ENCODE data around the gene GIMD1.

GIMD1 gene

GRCh38 chr4:106364282-106364681 is 4.3 kb downstream of the GIMD1 start:
- Histone ChIP-seq H3K4me3 (ENCODE audit: low read length) (no peak overlapping the region), H3F3A (ENCODE audit: control insufficient read depth, insufficient read depth) (no peaks in the 10 kb centered on the region), H3K4me2 (ENCODE audit: low read length) (no peak overlapping the region), H3K9me2 (replicated peaks; ENCODE audit: control insufficient read depth, low read length) (no peaks in the 10 kb centered on the region), H3K27ac (ENCODE audit: low read depth, low read length) (no peak overlapping the region), H3K9me3 (ENCODE audit: control insufficient read depth, insufficient read depth, low read length) (no peaks in the 10 kb centered on the region), H3K4me1 (ENCODE audit: control insufficient read depth, low read length) (peaks cover 2% of the 10 kb centered on the region), H4K20me1 (ENCODE audit: control insufficient read depth, insufficient read depth, low read depth, low read length) (no peaks in the 10 kb centered on the region), H3K36me3 (ENCODE audit: control insufficient read depth, low read length) (no peaks in the 10 kb centered on the region), H3K27me3 (ENCODE audit: control insufficient read depth, low read length) (no peaks in the 10 kb centered on the region; the same call in 1 of the 2 replicates), H3K79me2 (ENCODE audit: control insufficient read depth, low read length) (no peaks in the 10 kb centered on the region)
- TF ChIP-seq EZH2phosphoT487 (IDR thresholded peaks at IDR 0.05; ENCODE audit: borderline replicate concordance, low read length) = no peak
- no peak for TF ChIP-seq CTCF (IDR thresholded peaks at IDR 0.05; ENCODE audit: low read depth, low read length, poor library complexity, severe bottlenecking)

- H3K9me2 ChIP-seq (replicated peaks; ENCODE audit: control insufficient read depth, low read length) = no peaks in the 10 kb centered on the region
- H3K4me3 ChIP-seq (ENCODE audit: low read length) = no peak overlapping the region
- no peaks in the 10 kb centered on the region for H4K20me1 ChIP-seq (ENCODE audit: control insufficient read depth, insufficient read depth, low read depth, low read length)
- no peaks in the 10 kb centered on the region for H3K36me3 ChIP-seq (ENCODE audit: control insufficient read depth, low read length)
- H3K27ac ChIP-seq (ENCODE audit: low read depth, low read length) = no peak overlapping the region
- no peaks in the 10 kb centered on the region for H3K9me3 ChIP-seq (ENCODE audit: control insufficient read depth, insufficient read depth, low read length)
- H3K79me2 ChIP-seq (ENCODE audit: control insufficient read depth, low read length) = no peaks in the 10 kb centered on the region
- no peaks in the 10 kb centered on the region; the same call in 1 of the 2 replicates for H3K27me3 ChIP-seq (ENCODE audit: control insufficient read depth, low read length)
- H3F3A ChIP-seq (ENCODE audit: control insufficient read depth, insufficient read depth) = no peaks in the 10 kb centered on the region
- H3K4me1 ChIP-seq (ENCODE audit: control insufficient read depth, low read length) = no peaks in the 10 kb centered on the region
- no peak overlapping the region for H3K4me2 ChIP-seq (ENCODE audit: low read length)
- TF ChIP-seq EZH2phosphoT487 (IDR thresholded peaks at IDR 0.05; ENCODE audit: borderline replicate concordance, low read length) = no peak
- no peak for TF ChIP-seq CTCF (IDR thresholded peaks at IDR 0.05; ENCODE audit: low read depth, low read length, poor library complexity, severe bottlenecking)
These were observed 6.3 kb downstream of the GIMD1 start for GRCh38 chr4:106362086-106362825.

GRCh38 chr4:106358899-106359298 is 9.7 kb downstream of the GIMD1 start:
- Histone ChIP-seq H3K27ac (ENCODE audit: low read depth, low read length) (no peak overlapping the region), H3K4me2 (ENCODE audit: low read length) (no peak overlapping the region), H4K20me1 (ENCODE audit: control insufficient read depth, insufficient read depth, low read depth, low read length) (no peaks in the 10 kb centered on the region), H3K9me2 (replicated peaks; ENCODE audit: control insufficient read depth, low read length) (no peaks in the 10 kb centered on the region), H3K27me3 (ENCODE audit: control insufficient read depth, low read length) (no peaks in the 10 kb centered on the region; the same call in 1 of the 2 replicates), H3K79me2 (ENCODE audit: control insufficient read depth, low read length) (no peaks in the 10 kb centered on the region), H3K36me3 (ENCODE audit: control insufficient read depth, low read length) (no peaks in the 10 kb centered on the region), H3K9me3 (ENCODE audit: control insufficient read depth, insufficient read depth, low read length) (no peaks in the 10 kb centered on the region), H3F3A (ENCODE audit: control insufficient read depth, insufficient read depth) (no peaks in the 10 kb centered on the region), H3K4me3 (ENCODE audit: low read length) (no peak overlapping the region), H3K4me1 (ENCODE audit: control insufficient read depth, low read length) (no peaks in the 10 kb centered on the region)
- TF ChIP-seq EZH2phosphoT487 (IDR thresholded peaks at IDR 0.05; ENCODE audit: borderline replicate concordance, low read length) = no peak
- TF ChIP-seq CTCF (IDR thresholded peaks at IDR 0.05; ENCODE audit: low read depth, low read length, poor library complexity, severe bottlenecking) = no peak
